NCI-H146 treated with DMSO at 0.1 percent for 48 hours (cell line): Measurements from ENCODE around the gene EQTN.

ENCODE experiments used
- DNase-seq: peaks from one replicate; lab custom pipeline; 2025; ENCODE audit not compliant: unreplicated experiment; lab: John Stamatoyannopoulos, UW

EQTN gene

GRCh38 chr9:27297050-27297449 lies at the start of gene EQTN:
Gene EQTN (minus strand): TSS chr9:27297150. CDS start chr9:27297055, 95 bp downstream.
- no peak for DNase-seq

GRCh38 chr9:27344776-27345175 lies 47.8 kb upstream of the EQTN start:
- no peak for DNase-seq

- no peak for DNase-seq
Measured at GRCh38 chr9:27341545-27342294, 44.8 kb upstream of the EQTN start.

- DNase-seq: no peak
Measured at GRCh38 chr9:27340961-27341511, 44.1 kb upstream of the EQTN start.

GRCh38 chr9:27340285-27340674 lies 43.3 kb upstream of the EQTN start:
- DNase-seq: no peak

GRCh38 chr9:27339661-27340284 lies 42.8 kb upstream of the EQTN start:
- no peak for DNase-seq

GRCh38 chr9:27338527-27338903 lies 41.6 kb upstream of the EQTN start:
- no peak for DNase-seq

- no peak for DNase-seq
Measured at GRCh38 chr9:27337833-27338526, 41.0 kb upstream of the EQTN start.

GRCh38 chr9:27337236-27337635 lies 40.3 kb upstream of the EQTN start:
- no peak for DNase-seq

GRCh38 chr9:27336829-27337228 lies 39.9 kb upstream of the EQTN start:
- DNase-seq: no peak

GRCh38 chr9:27336126-27336525 lies 39.2 kb upstream of the EQTN start:
- DNase-seq: no peak

- DNase-seq: no peak
Measured at GRCh38 chr9:27335075-27335474, 38.1 kb upstream of the EQTN start.

GRCh38 chr9:27333241-27334052 lies 36.5 kb upstream of the EQTN start:
- peak; percentile 80 for DNase-seq

GRCh38 chr9:27331393-27331792 lies 34.4 kb upstream of the EQTN start:
- no peak for DNase-seq

GRCh38 chr9:27329291-27329690 lies 32.3 kb upstream of the EQTN start:
- DNase-seq: no peak

- DNase-seq: no peak
Measured at GRCh38 chr9:27328483-27328882, 31.5 kb upstream of the EQTN start.

- no peak for DNase-seq
Measured at GRCh38 chr9:27311184-27311583, 14.2 kb upstream of the EQTN start.

GRCh38 chr9:27310582-27310981 lies 13.6 kb upstream of the EQTN start:
- peak; percentile 6 for DNase-seq

GRCh38 chr9:27308691-27309390 lies 11.9 kb upstream of the EQTN start:
- DNase-seq: no peak

GRCh38 chr9:27304521-27304920 lies 7.6 kb upstream of the EQTN start:
- DNase-seq: peak; percentile 28
